Neural cell (in vitro differentiated cells): ENCODE measurements around the gene ST8SIA6.

ENCODE experiments used
- EZH2 ChIP-seq: fragments of 200-600, 300-800 bp; shearing (Covaris generic), sonication (generic); IDR thresholded peaks from 2 replicates; pipeline ENCODE4 v1.6.1; 2014; ENCODE audit warnings: antibody characterized with exemption, low read length, borderline replicate concordance, mild to moderate bottlenecking; ENCODE audit not compliant: insufficient read depth, poor library complexity, severe bottlenecking
- MXI1 ChIP-seq: fragments of 450-650 bp; conservative IDR thresholded peaks from 2 replicates; pipeline ENCODE4 v1.6.1; 2014; ENCODE audit warnings: antibody characterized with exemption, mild to moderate bottlenecking; ENCODE audit not compliant: poor library complexity, severe bottlenecking
- POLR2AphosphoS5 ChIP-seq: IDR thresholded peaks from 2 replicates; pipeline ENCODE4 v1.6.1; 2012
- TAF1 ChIP-seq: IDR thresholded peaks from 2 replicates; pipeline ENCODE4 v1.6.1; 2012; ENCODE audit warnings: low read depth
- TF ChIP-seq, protein P1 (sequence below): fragments of 450-650 bp; IDR thresholded peaks from 2 replicates; pipeline ENCODE4 v1.5.1; 2014; ENCODE audit warnings: antibody characterized with exemption, mild to moderate bottlenecking, moderate library complexity; ENCODE audit not compliant: poor library complexity, severe bottlenecking
- TF ChIP-seq, protein P2 (sequence below): IDR thresholded peaks from 2 replicates; pipeline ENCODE4 v1.6.1; 2012; ENCODE audit warnings: borderline replicate concordance

DNA sequence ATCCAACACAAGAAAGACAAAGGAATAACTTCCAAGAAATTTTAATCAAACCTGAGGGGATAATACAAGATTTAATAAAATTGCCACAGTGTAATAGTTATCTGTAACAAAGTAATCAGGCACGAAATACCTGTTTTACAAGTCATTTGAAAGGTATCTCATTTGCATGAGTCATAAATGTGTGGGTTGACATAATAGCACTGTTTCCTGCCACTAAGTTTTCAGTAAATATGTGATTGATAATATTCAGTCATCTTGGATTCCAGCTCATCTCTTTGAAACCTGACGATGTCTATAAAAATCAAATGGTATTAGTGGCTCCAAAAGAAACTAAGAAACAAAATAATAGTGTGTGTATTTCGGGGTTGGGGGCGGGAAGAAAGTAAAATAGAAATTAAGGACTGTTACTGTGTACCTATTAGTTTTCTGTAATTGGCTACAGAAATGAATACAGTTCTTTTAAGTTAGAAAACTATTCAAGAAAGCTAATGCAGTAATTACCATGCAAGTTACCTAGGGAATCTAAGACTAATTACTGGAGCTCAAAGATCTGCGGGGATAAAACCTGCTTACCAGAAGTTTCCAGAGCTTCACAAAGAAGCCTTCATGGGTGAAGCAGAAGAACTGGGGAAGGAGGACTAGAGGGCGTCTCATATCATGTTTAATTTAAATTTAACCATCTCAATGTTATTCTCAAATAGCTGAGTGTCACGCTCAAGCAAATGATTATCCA lies 100.7 kb downstream of the ST8SIA6 start:
- TF ChIP-seq, protein P1, sequence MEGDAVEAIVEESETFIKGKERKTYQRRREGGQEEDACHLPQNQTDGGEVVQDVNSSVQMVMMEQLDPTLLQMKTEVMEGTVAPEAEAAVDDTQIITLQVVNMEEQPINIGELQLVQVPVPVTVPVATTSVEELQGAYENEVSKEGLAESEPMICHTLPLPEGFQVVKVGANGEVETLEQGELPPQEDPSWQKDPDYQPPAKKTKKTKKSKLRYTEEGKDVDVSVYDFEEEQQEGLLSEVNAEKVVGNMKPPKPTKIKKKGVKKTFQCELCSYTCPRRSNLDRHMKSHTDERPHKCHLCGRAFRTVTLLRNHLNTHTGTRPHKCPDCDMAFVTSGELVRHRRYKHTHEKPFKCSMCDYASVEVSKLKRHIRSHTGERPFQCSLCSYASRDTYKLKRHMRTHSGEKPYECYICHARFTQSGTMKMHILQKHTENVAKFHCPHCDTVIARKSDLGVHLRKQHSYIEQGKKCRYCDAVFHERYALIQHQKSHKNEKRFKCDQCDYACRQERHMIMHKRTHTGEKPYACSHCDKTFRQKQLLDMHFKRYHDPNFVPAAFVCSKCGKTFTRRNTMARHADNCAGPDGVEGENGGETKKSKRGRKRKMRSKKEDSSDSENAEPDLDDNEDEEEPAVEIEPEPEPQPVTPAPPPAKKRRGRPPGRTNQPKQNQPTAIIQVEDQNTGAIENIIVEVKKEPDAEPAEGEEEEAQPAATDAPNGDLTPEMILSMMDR = no peak
- no peak for TF ChIP-seq EZH2
- TF ChIP-seq TAF1 = no peak
- TF ChIP-seq, protein P2, sequence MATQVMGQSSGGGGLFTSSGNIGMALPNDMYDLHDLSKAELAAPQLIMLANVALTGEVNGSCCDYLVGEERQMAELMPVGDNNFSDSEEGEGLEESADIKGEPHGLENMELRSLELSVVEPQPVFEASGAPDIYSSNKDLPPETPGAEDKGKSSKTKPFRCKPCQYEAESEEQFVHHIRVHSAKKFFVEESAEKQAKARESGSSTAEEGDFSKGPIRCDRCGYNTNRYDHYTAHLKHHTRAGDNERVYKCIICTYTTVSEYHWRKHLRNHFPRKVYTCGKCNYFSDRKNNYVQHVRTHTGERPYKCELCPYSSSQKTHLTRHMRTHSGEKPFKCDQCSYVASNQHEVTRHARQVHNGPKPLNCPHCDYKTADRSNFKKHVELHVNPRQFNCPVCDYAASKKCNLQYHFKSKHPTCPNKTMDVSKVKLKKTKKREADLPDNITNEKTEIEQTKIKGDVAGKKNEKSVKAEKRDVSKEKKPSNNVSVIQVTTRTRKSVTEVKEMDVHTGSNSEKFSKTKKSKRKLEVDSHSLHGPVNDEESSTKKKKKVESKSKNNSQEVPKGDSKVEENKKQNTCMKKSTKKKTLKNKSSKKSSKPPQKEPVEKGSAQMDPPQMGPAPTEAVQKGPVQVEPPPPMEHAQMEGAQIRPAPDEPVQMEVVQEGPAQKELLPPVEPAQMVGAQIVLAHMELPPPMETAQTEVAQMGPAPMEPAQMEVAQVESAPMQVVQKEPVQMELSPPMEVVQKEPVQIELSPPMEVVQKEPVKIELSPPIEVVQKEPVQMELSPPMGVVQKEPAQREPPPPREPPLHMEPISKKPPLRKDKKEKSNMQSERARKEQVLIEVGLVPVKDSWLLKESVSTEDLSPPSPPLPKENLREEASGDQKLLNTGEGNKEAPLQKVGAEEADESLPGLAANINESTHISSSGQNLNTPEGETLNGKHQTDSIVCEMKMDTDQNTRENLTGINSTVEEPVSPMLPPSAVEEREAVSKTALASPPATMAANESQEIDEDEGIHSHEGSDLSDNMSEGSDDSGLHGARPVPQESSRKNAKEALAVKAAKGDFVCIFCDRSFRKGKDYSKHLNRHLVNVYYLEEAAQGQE = no peak
- no peak for TF ChIP-seq POLR2AphosphoS5
- no peak for TF ChIP-seq MXI1
